Mesendoderm (in vitro differentiated cells): ENCODE data around the gene LITAF.

Experiments
- DNase-seq: peaks from one replicate; pipeline ENCODE4 v3.0.0; 2013
- H2AK5ac ChIP-seq: 2 replicates; pipeline ENCODE4 v1.6.1; 2013; ENCODE audit warnings: low read length, inconsistent platforms
- H2BK120ac ChIP-seq: 2 replicates; pipeline ENCODE4 v1.6.1; 2013; ENCODE audit warnings: low read depth, mild to moderate bottlenecking, low read length, moderate library complexity, mixed read lengths
- H2BK15ac ChIP-seq: replicated peaks from 2 replicates; pipeline ENCODE4 v1.6.1; 2013; ENCODE audit warnings: low read depth, mild to moderate bottlenecking, moderate library complexity
- H2BK5ac ChIP-seq: 2 replicates; pipeline ENCODE4 v1.6.1; 2013; ENCODE audit warnings: low read length, inconsistent platforms
- H3K18ac ChIP-seq: 2 replicates; pipeline ENCODE4 v1.6.1; 2013; ENCODE audit warnings: mild to moderate bottlenecking, low read length, mixed read lengths
- H3K23ac ChIP-seq: one replicate; pipeline ENCODE4 v1.6.1; 2013; ENCODE audit warnings: low read length
- H3K27ac ChIP-seq: 2 replicates; pipeline ENCODE4 v1.5.1; 2013; ENCODE audit warnings: low read depth, mild to moderate bottlenecking, inconsistent platforms, low read length, moderate library complexity
- H3K27me3 ChIP-seq: 2 replicates; pipeline ENCODE4 v1.6.1; 2013; ENCODE audit warnings: low read length, control low read depth, mild to moderate bottlenecking, inconsistent platforms; ENCODE audit not compliant: insufficient read depth, poor library complexity
- H3K36me3 ChIP-seq: 2 replicates; pipeline ENCODE4 v1.6.1; 2013; ENCODE audit warnings: low read length, inconsistent platforms; ENCODE audit not compliant: control insufficient read depth, insufficient read depth
- H3K4ac ChIP-seq: one replicate; pipeline ENCODE4 v1.6.1; 2013; ENCODE audit warnings: low read depth, mild to moderate bottlenecking, low read length, moderate library complexity
- H3K4me1 ChIP-seq: 2 replicates; pipeline ENCODE4 v1.6.1; 2013; ENCODE audit warnings: low read depth, low read length, inconsistent platforms; ENCODE audit not compliant: control insufficient read depth
- H3K4me2 ChIP-seq: 2 replicates; pipeline ENCODE4 v1.6.1; 2013; ENCODE audit warnings: low read length
- H3K4me3 ChIP-seq: 2 replicates; pipeline ENCODE4 v1.5.1; 2013; ENCODE audit warnings: mild to moderate bottlenecking, low read length
- H3K56ac ChIP-seq: one replicate; pipeline ENCODE4 v1.6.1; 2013; ENCODE audit warnings: low read length
- H3K79me1 ChIP-seq: 2 replicates; pipeline ENCODE4 v1.6.1; 2013; ENCODE audit warnings: low read length, inconsistent platforms
- H3K79me2 ChIP-seq: 2 replicates; pipeline ENCODE4 v1.6.1; 2013; ENCODE audit warnings: mild to moderate bottlenecking, low read length; ENCODE audit not compliant: control insufficient read depth, insufficient read depth
- H3K9ac ChIP-seq: 2 replicates; pipeline ENCODE4 v1.6.1; 2013; ENCODE audit warnings: low read length, inconsistent platforms
- H4K5ac ChIP-seq: one replicate; pipeline ENCODE4 v1.6.1; 2013; ENCODE audit warnings: low read length
- H4K8ac ChIP-seq: one replicate; pipeline ENCODE4 v1.6.1; 2013; ENCODE audit warnings: low read depth, mild to moderate bottlenecking, control low read depth, low read length, moderate library complexity
- WGBS: extraction: QIAGEN DNeasy Blood & Tissue Kit; methylation state at CpG from one replicate; pipeline ENCODE4 v1.1.7; 2013; ENCODE audit warnings: low lambda C conversion rate, missing lambda C conversion rate; ENCODE audit not compliant: insufficient coverage; ENCODE audit errors: extremely low coverage; 5-methylcytosine and 5-hydroxymethylcytosine counted together

The LITAF gene

GRCh38 chr16:11572301-11572995, 14.3 kb downstream of the LITAF start:
- H2BK15ac ChIP-seq = no peak overlapping the region
- H3K23ac ChIP-seq = no peak overlapping the region
- no CpG with 5 or more reads among the region's 17 CpGs for WGBS
- H2BK5ac ChIP-seq = no peak overlapping the region
- H3K4ac ChIP-seq = no peak overlapping the region
- H3K27me3 ChIP-seq = no peaks in the 10 kb centered on the region
- H3K79me2 ChIP-seq = peaks cover 8% of the 10 kb centered on the region
- no peak overlapping the region for H3K56ac ChIP-seq
- no peak overlapping the region for H2AK5ac ChIP-seq
- H3K9ac ChIP-seq = no peak overlapping the region
- no peak overlapping the region for H2BK120ac ChIP-seq
- H3K4me2 ChIP-seq = no peak overlapping the region
- no peak overlapping the region for H4K5ac ChIP-seq
- no peak for DNase-seq
- H3K36me3 ChIP-seq = no peaks in the 10 kb centered on the region
- H3K79me1 ChIP-seq = peaks cover 12% of the 10 kb centered on the region
- no peak overlapping the region for H4K8ac ChIP-seq
- H3K27ac ChIP-seq = no peak overlapping the region
- no peak overlapping the region for H3K18ac ChIP-seq
- no peak overlapping the region for H3K4me3 ChIP-seq
- no peaks in the 10 kb centered on the region for H3K4me1 ChIP-seq

DNA sequence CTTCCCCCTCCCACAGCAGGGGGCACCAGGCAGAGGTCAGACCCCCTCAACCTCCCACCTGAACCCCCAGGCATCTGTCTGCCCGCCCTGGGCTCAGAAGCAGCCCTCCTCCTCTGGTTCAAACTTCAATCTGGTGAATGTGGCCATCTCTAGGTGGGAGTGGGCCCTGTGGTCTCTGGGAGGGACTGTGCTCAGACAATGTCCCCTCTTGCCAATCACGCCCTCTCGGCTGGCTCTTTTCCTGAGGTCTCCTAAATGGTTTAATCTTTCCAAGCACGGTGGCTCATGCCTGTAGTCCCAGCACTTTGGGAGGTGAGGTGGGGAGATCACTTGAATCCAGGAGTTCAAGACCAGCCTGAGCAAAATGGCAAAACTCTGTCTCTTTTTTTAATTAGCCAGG, 15.2 kb downstream of the LITAF start:
- H3K23ac ChIP-seq = no peak overlapping the region

GRCh38 chr16:11570806-11571205, 15.9 kb downstream of the LITAF start:
- WGBS = no CpG with 5 or more reads among the region's 5 CpGs

More for the DNA sequence above, 15.2 kb downstream of the LITAF start:
- Histone ChIP-seq H3K27ac (no peak overlapping the region), H2AK5ac (no peak overlapping the region), H2BK15ac (no peak overlapping the region), H3K9ac (no peak overlapping the region), H3K4me1 (no peaks in the 10 kb centered on the region), H2BK5ac (no peak overlapping the region), H3K79me2 (peaks cover 8% of the 10 kb centered on the region), H3K36me3 (no peaks in the 10 kb centered on the region), H3K27me3 (no peaks in the 10 kb centered on the region), H3K4me2 (no peak overlapping the region), H4K8ac (no peak overlapping the region), H3K4me3 (no peak overlapping the region), H3K56ac (no peak overlapping the region), H3K79me1 (peaks cover 9% of the 10 kb centered on the region), H4K5ac (no peak overlapping the region), H3K4ac (no peak overlapping the region), H2BK120ac (no peak overlapping the region), H3K18ac (no peak overlapping the region)
- no CpG with 5 or more reads among the region's 4 CpGs for WGBS
- DNase-seq = no peak

GRCh38 chr16:11570258-11570657, 16.5 kb downstream of the LITAF start:
- Histone ChIP-seq H4K8ac (no peak overlapping the region), H3K27me3 (no peaks in the 10 kb centered on the region), H3K79me2 (peaks cover 8% of the 10 kb centered on the region), H3K4me1 (no peaks in the 10 kb centered on the region), H2BK15ac (no peak overlapping the region), H3K79me1 (peaks cover 9% of the 10 kb centered on the region), H3K18ac (no peak overlapping the region), H3K36me3 (no peaks in the 10 kb centered on the region), H3K27ac (no peak overlapping the region), H3K23ac (no peak overlapping the region), H3K56ac (no peak overlapping the region), H2AK5ac (no peak overlapping the region), H2BK5ac (no peak overlapping the region), H3K4ac (no peak overlapping the region), H4K5ac (no peak overlapping the region), H2BK120ac (no peak overlapping the region), H3K4me3 (no peak overlapping the region), H3K9ac (no peak overlapping the region), H3K4me2 (no peak overlapping the region)
- no CpG with 5 or more reads among the region's 6 CpGs for WGBS
- DNase-seq = no peak

More at GRCh38 chr16:11570806-11571205, 15.9 kb downstream of the LITAF start:
- no peak overlapping the region for H2BK15ac ChIP-seq
- H2BK120ac ChIP-seq = no peak overlapping the region
- H3K4me2 ChIP-seq = no peak overlapping the region
- no peak overlapping the region for H2AK5ac ChIP-seq
- H3K79me1 ChIP-seq = peaks cover 9% of the 10 kb centered on the region
- DNase-seq = no peak
- no peak overlapping the region for H3K9ac ChIP-seq
- no peak overlapping the region for H4K8ac ChIP-seq
- H4K5ac ChIP-seq = no peak overlapping the region
- no peak overlapping the region for H3K18ac ChIP-seq
- H3K36me3 ChIP-seq = no peaks in the 10 kb centered on the region
- H3K23ac ChIP-seq = no peak overlapping the region
- H3K4ac ChIP-seq = no peak overlapping the region
- H3K4me3 ChIP-seq = no peak overlapping the region
- no peaks in the 10 kb centered on the region for H3K4me1 ChIP-seq
- no peak overlapping the region for H3K56ac ChIP-seq
- H3K27ac ChIP-seq = no peak overlapping the region
- H2BK5ac ChIP-seq = no peak overlapping the region
- peaks cover 8% of the 10 kb centered on the region for H3K79me2 ChIP-seq
- H3K27me3 ChIP-seq = no peaks in the 10 kb centered on the region

DNA sequence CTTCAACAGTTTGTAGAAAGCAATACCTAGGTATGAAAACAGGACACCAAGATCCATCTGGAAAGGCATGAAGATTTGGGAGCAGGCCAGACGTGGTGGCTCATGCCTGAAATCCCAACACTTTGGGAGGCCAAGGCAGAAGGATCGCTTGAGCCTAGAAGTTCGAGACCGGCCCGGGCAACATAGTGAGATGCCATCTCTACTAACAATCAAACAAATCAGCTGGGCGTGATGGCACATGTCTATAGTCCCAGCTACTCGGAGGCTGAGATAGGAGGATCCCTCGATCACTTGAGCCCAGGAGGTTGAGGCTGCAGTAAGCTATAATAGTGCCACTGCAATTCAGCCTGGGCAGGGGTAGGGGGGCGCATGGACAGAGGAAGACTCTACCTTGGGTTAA, 20.3 kb downstream of the LITAF start:
- DNase-seq = no peak
- H3K27me3 ChIP-seq = no peaks in the 10 kb centered on the region
- no peak overlapping the region for H4K8ac ChIP-seq
- no peak overlapping the region for H2BK120ac ChIP-seq
- H2BK5ac ChIP-seq = no peak overlapping the region
- H3K4ac ChIP-seq = no peak overlapping the region
- no peak overlapping the region for H2AK5ac ChIP-seq
- H3K79me2 ChIP-seq = peaks cover 2% of the 10 kb centered on the region
- H2BK15ac ChIP-seq = no peak overlapping the region
- WGBS = no CpG with 5 or more reads among the region's 9 CpGs
- no peak overlapping the region for H4K5ac ChIP-seq
- H3K27ac ChIP-seq = no peak overlapping the region
- H3K36me3 ChIP-seq = no peaks in the 10 kb centered on the region
- H3K4me2 ChIP-seq = no peak overlapping the region
- no peak overlapping the region for H3K23ac ChIP-seq
- H3K79me1 ChIP-seq = peaks cover 3% of the 10 kb centered on the region
- H3K56ac ChIP-seq = no peak overlapping the region
- H3K4me1 ChIP-seq = peaks cover 3% of the 10 kb centered on the region
- H3K9ac ChIP-seq = no peak overlapping the region
- H3K18ac ChIP-seq = no peak overlapping the region
- H3K4me3 ChIP-seq = no peak overlapping the region

GRCh38 chr16:11565665-11566064, 21.1 kb downstream of the LITAF start:
- Histone ChIP-seq H2BK5ac (no peak overlapping the region), H3K4ac (no peak overlapping the region), H3K27me3 (no peaks in the 10 kb centered on the region), H3K4me2 (no peak overlapping the region), H3K4me1 (peaks cover 9% of the 10 kb centered on the region), H3K36me3 (no peaks in the 10 kb centered on the region), H3K56ac (no peak overlapping the region), H3K9ac (no peak overlapping the region), H3K4me3 (no peak overlapping the region), H2BK15ac (no peak overlapping the region), H3K79me1 (peaks cover 6% of the 10 kb centered on the region), H3K27ac (no peak overlapping the region), H3K18ac (no peak overlapping the region), H3K23ac (no peak overlapping the region), H4K8ac (no peak overlapping the region), H2BK120ac (no peak overlapping the region), H2AK5ac (no peak overlapping the region), H4K5ac (no peak overlapping the region), H3K79me2 (peaks cover 2% of the 10 kb centered on the region)
- no peak for DNase-seq
- WGBS = no CpG with 5 or more reads among the region's 11 CpGs
